ENCODE data around the gene PDLIM1.

- TF ChIP-seq CTCF (conservative IDR thresholded peaks at IDR 0.05 in 1 of 2, IDR thresholded peaks at IDR 0.05 in 1 of 2; ENCODE audit: low read depth in 1 of 2, low read length in 2 of 2) (no peak), EZH2 (IDR thresholded peaks at IDR 0.05; ENCODE audit: low read length, missing control alignments) (no peak)
These were observed 69.7 kb downstream of the PDLIM1 start for GRCh38 chr10:95221124-95221523.
